GM23338 (cell line): Measurements from ENCODE around the gene MARK3.

ENCODE experiments used
- CTCF ChIP-seq, 2 experiments: fragments of 200-600 bp in 1 of 2; sonication (generic) in 1 of 2; conservative IDR thresholded peaks; 2 replicates each; pipeline versions ENCODE4 v1.5.1 to v1.6.1; 2016 to 2017; ENCODE audit warnings: antibody characterized with exemption in 2 of 2, low read depth in 2 of 2, mild to moderate bottlenecking in 2 of 2, moderate library complexity in 1 of 2
- POLR2AphosphoS5 ChIP-seq: IDR thresholded peaks from 2 replicates; pipeline ENCODE4 v1.6.1; 2016; ENCODE audit warnings: antibody characterized with exemption, low read depth
- REST ChIP-seq: IDR thresholded peaks from one replicate; pipeline ENCODE4 v1.6.1; 2018; ENCODE audit warnings: antibody characterized with exemption; ENCODE audit not compliant: unreplicated experiment

- no peak for TF ChIP-seq POLR2AphosphoS5
- TF ChIP-seq REST, result no peak
- peak; percentile 57 to 74 for TF ChIP-seq CTCF (conservative IDR thresholded peaks at IDR 0.05; ENCODE audit: low read depth in 2 of 2)
Observed at GRCh38 chr14:103391048-103391447, 5.8 kb downstream of the MARK3 start.
